ENCODE results near the gene UXT. TPM values are rescaled to one million over a fixed set of nuclear protein-coding genes. Genes with fewer than 3 reads are reported as not detected.
A peak's percentile ranks its signal among the peaks of the same experiment; 100 is the strongest.

UXT gene
- total and polyA plus RNA-seq, 9 of the 15 experiments (the other 6 are each of a cell fraction or from before 2014, with no cell fraction given), result 141 to 300 (median 204) TPM

DNA sequence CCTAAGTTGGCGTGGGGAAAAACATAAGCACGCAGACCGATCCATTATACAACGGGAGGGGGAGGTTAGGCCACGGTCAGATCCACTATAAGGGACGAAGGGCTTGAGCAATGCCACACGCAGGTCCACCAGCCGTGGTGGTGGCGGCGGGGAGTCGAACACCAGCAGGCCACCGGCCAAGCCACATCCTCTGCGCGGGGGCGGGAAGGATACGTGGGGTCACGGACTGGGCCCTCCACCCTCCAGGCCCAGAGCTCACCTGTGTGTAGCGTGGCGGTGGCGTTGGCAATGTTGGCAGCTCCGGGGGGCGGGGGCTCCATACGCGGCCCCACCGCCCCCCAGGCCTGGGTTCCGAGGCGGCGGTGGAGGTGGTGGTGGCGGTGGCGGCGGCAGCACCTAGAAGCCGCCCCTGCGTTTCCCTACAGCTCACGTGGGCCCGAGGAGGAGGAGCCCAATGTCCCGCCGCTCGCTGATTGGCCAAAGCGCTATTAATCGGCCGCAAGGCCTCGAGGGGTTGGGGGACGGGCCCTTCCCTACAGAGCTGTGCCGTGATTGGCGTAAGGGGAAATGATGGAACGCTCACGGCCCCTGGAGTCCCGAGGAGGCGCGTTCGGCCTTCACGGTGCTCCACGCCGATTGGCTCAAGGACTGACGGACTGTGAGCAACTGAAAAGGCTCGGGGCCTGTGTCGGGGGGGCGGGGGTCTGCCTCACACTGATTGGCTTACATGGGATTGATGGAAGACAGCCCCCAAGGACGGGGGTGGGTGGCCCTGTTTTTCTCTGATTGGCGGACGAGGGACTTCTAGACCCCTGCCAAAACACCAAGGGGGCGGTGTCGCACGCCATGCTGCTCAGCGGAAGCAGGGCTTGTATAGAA, 8.6 kb downstream of the UXT start, which contains the start of gene ELK1 (continued):
- TF ChIP-seq, protein P1, sequence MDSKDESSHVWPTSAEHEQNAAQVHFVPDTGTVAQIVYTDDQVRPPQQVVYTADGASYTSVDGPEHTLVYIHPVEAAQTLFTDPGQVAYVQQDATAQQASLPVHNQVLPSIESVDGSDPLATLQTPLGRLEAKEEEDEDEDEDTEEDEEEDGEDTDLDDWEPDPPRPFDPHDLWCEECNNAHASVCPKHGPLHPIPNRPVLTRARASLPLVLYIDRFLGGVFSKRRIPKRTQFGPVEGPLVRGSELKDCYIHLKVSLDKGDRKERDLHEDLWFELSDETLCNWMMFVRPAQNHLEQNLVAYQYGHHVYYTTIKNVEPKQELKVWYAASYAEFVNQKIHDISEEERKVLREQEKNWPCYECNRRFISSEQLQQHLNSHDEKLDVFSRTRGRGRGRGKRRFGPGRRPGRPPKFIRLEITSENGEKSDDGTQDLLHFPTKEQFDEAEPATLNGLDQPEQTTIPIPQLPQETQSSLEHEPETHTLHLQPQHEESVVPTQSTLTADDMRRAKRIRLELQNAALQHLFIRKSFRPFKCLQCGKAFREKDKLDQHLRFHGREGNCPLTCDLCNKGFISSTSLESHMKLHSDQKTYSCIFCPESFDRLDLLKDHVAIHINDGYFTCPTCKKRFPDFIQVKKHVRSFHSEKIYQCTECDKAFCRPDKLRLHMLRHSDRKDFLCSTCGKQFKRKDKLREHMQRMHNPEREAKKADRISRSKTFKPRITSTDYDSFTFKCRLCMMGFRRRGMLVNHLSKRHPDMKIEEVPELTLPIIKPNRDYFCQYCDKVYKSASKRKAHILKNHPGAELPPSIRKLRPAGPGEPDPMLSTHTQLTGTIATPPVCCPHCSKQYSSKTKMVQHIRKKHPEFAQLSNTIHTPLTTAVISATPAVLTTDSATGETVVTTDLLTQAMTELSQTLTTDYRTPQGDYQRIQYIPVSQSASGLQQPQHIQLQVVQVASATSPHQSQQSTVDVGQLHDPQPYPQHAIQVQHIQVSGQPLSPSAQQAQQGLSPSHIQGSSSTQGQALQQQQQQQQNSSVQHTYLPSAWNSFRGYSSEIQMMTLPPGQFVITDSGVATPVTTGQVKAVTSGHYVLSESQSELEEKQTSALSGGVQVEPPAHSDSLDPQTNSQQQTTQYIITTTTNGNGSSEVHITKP (IDR thresholded peaks at IDR 0.05; ENCODE audit: partially characterized antibody), result peak; percentile 98
- no peak for TF ChIP-seq EWSR1 (IDR thresholded peaks at IDR 0.05; ENCODE audit: borderline replicate concordance, low read depth, partially characterized antibody)
- TF ChIP-seq, protein P2, sequence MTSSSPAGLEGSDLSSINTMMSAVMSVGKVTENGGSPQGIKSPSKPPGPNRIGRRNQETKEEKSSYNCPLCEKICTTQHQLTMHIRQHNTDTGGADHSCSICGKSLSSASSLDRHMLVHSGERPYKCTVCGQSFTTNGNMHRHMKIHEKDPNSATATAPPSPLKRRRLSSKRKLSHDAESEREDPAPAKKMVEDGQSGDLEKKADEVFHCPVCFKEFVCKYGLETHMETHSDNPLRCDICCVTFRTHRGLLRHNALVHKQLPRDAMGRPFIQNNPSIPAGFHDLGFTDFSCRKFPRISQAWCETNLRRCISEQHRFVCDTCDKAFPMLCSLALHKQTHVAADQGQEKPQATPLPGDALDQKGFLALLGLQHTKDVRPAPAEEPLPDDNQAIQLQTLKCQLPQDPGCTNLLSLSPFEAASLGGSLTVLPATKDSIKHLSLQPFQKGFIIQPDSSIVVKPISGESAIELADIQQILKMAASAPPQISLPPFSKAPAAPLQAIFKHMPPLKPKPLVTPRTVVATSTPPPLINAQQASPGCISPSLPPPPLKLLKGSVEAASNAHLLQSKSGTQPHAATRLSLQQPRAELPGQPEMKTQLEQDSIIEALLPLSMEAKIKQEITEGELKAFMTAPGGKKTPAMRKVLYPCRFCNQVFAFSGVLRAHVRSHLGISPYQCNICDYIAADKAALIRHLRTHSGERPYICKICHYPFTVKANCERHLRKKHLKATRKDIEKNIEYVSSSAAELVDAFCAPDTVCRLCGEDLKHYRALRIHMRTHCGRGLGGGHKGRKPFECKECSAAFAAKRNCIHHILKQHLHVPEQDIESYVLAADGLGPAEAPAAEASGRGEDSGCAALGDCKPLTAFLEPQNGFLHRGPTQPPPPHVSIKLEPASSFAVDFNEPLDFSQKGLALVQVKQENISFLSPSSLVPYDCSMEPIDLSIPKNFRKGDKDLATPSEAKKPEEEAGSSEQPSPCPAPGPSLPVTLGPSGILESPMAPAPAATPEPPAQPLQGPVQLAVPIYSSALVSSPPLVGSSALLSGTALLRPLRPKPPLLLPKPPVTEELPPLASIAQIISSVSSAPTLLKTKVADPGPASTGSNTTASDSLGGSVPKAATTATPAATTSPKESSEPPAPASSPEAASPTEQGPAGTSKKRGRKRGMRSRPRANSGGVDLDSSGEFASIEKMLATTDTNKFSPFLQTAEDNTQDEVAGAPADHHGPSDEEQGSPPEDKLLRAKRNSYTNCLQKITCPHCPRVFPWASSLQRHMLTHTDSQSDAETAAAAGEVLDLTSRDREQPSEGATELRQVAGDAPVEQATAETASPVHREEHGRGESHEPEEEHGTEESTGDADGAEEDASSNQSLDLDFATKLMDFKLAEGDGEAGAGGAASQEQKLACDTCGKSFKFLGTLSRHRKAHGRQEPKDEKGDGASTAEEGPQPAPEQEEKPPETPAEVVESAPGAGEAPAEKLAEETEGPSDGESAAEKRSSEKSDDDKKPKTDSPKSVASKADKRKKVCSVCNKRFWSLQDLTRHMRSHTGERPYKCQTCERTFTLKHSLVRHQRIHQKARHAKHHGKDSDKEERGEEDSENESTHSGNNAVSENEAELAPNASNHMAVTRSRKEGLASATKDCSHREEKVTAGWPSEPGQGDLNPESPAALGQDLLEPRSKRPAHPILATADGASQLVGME (CRISPR knock-in tag; IDR thresholded peaks at IDR 0.05), result no peak
- TF ChIP-seq ZNF263 (CRISPR knock-in tag; IDR thresholded peaks at IDR 0.05; ENCODE audit: borderline replicate concordance), result no peak
- no peak for TF ChIP-seq ZNF239 (CRISPR knock-in tag; IDR thresholded peaks at IDR 0.05)
- TF ChIP-seq NFIC (IDR thresholded peaks at IDR 0.05), result peak; percentile 34; the same call in 1 of the 2 replicates
- TF ChIP-seq MEF2A (IDR thresholded peaks at IDR 0.05; ENCODE audit: control insufficient read depth, low read depth, low read length), result no peak
- no peak for TF ChIP-seq HDAC8 (tag; IDR thresholded peaks at IDR 0.05)
- TF ChIP-seq, protein P3, sequence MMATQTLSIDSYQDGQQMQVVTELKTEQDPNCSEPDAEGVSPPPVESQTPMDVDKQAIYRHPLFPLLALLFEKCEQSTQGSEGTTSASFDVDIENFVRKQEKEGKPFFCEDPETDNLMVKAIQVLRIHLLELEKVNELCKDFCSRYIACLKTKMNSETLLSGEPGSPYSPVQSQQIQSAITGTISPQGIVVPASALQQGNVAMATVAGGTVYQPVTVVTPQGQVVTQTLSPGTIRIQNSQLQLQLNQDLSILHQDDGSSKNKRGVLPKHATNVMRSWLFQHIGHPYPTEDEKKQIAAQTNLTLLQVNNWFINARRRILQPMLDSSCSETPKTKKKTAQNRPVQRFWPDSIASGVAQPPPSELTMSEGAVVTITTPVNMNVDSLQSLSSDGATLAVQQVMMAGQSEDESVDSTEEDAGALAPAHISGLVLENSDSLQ (IDR thresholded peaks at IDR 0.05), result peak; percentile 96
- TF ChIP-seq ZNF79 (CRISPR knock-in tag; IDR thresholded peaks at IDR 0.05; ENCODE audit: low read depth), result no peak
- TF ChIP-seq MAFF (IDR thresholded peaks at IDR 0.05; ENCODE audit: low read length), result no peak
- no peak; the same call in none of the 2 replicates for TF ChIP-seq HDAC2 (IDR thresholded peaks at IDR 0.05)
- TF ChIP-seq NFATC3 (IDR thresholded peaks at IDR 0.05), result no peak
